Measurements from ENCODE around the gene PEPD. TPM values are rescaled to one million over a fixed set of nuclear protein-coding genes. Genes with fewer than 3 reads are reported as not detected.

Gene PEPD
- total and polyA plus RNA-seq, 2 experiments from 2014 or later = 141 to 175 TPM

- no peak overlapping the region for H3K27ac ChIP-seq
- TF ChIP-seq EZH2 (IDR thresholded peaks at IDR 0.05; ENCODE audit: borderline replicate concordance) (no peak), EZH2phosphoT487 (IDR thresholded peaks at IDR 0.05; ENCODE audit: low read depth, severe bottlenecking, unreplicated experiment) (no peak), CTCF (IDR thresholded peaks at IDR 0.05; ENCODE audit: poor library complexity) (no peak)
- H4K20me1 ChIP-seq (ENCODE audit: insufficient read depth, poor library complexity, severe bottlenecking) = peaks cover 98% of the 10 kb centered on the region
- H3K36me3 ChIP-seq (replicated peaks; ENCODE audit: insufficient read depth, low read depth) = no peaks in the 10 kb centered on the region
- peaks cover 100% of the 10 kb centered on the region for H3K79me2 ChIP-seq
- 95% methylated on average over 16 of the region's 16 CpGs for whole genome bisulfite sequencing (ENCODE audit: low lambda C conversion rate, missing lambda C conversion rate)
- no peak overlapping the region for H3K4me3 ChIP-seq
- H2AFZ ChIP-seq = no peak overlapping the region
- H3K9me2 ChIP-seq (replicated peaks; ENCODE audit: insufficient read depth) = no peaks in the 10 kb centered on the region
- H3K27me3 ChIP-seq = no peaks in the 10 kb centered on the region
- no peaks in the 10 kb centered on the region for H3K9me3 ChIP-seq (ENCODE audit: low read depth)
- no peak overlapping the region for H3K4me2 ChIP-seq
- peaks cover 38% of the 10 kb centered on the region for H3K4me1 ChIP-seq (ENCODE audit: insufficient read depth)
- DNase-seq (ENCODE audit: low spot score) = no peak
Measured at GRCh38 chr19:33379151-33379829, 142.3 kb downstream of the PEPD start.

GRCh38 chr19:33377586-33378475 is 143.8 kb downstream of the PEPD start:
- no peaks in the 10 kb centered on the region for H3K36me3 ChIP-seq (replicated peaks; ENCODE audit: insufficient read depth, low read depth)
- no peaks in the 10 kb centered on the region for H3K9me2 ChIP-seq (replicated peaks; ENCODE audit: insufficient read depth)
- peak overlapping the region; percentile 86 for H3K4me2 ChIP-seq
- H2AFZ ChIP-seq = no peak overlapping the region
- peak overlapping the region; percentile 99 for H3K27ac ChIP-seq
- no peak for TF ChIP-seq CTCF (IDR thresholded peaks at IDR 0.05; ENCODE audit: poor library complexity)
- no peak for TF ChIP-seq EZH2phosphoT487 (IDR thresholded peaks at IDR 0.05; ENCODE audit: low read depth, severe bottlenecking, unreplicated experiment)
- TF ChIP-seq EZH2 (IDR thresholded peaks at IDR 0.05; ENCODE audit: borderline replicate concordance) = no peak
- no peaks in the 10 kb centered on the region for H3K27me3 ChIP-seq
- 81% methylated on average over 12 of the region's 12 CpGs for WGBS (ENCODE audit: low lambda C conversion rate, missing lambda C conversion rate)
- DNase-seq (ENCODE audit: low spot score) = no peak
- H4K20me1 ChIP-seq (ENCODE audit: insufficient read depth, poor library complexity, severe bottlenecking) = peaks cover 84% of the 10 kb centered on the region
- H3K9me3 ChIP-seq (ENCODE audit: low read depth) = no peaks in the 10 kb centered on the region
- peaks cover 40% of the 10 kb centered on the region for H3K4me1 ChIP-seq (ENCODE audit: insufficient read depth)
- H3K79me2 ChIP-seq = peaks cover 88% of the 10 kb centered on the region
- H3K4me3 ChIP-seq = no peak overlapping the region

GRCh38 chr19:33376941-33377557 is 144.5 kb downstream of the PEPD start:
- peaks cover 42% of the 10 kb centered on the region for H3K4me1 ChIP-seq (ENCODE audit: insufficient read depth)
- TF ChIP-seq CTCF (IDR thresholded peaks at IDR 0.05; ENCODE audit: poor library complexity) (no peak), EZH2phosphoT487 (IDR thresholded peaks at IDR 0.05; ENCODE audit: low read depth, severe bottlenecking, unreplicated experiment) (no peak), EZH2 (IDR thresholded peaks at IDR 0.05; ENCODE audit: borderline replicate concordance) (no peak)
- H3K9me3 ChIP-seq (ENCODE audit: low read depth) = no peaks in the 10 kb centered on the region
- peaks cover 80% of the 10 kb centered on the region for H3K79me2 ChIP-seq
- H2AFZ ChIP-seq = no peak overlapping the region
- H3K27ac ChIP-seq = peak overlapping the region; percentile 99
- DNase-seq (ENCODE audit: low spot score) = peak; percentile 62
- H4K20me1 ChIP-seq (ENCODE audit: insufficient read depth, poor library complexity, severe bottlenecking) = peaks cover 76% of the 10 kb centered on the region
- H3K36me3 ChIP-seq (replicated peaks; ENCODE audit: insufficient read depth, low read depth) = no peaks in the 10 kb centered on the region
- H3K4me2 ChIP-seq = peak overlapping the region; percentile 86
- H3K4me3 ChIP-seq = no peak overlapping the region
- H3K9me2 ChIP-seq (replicated peaks; ENCODE audit: insufficient read depth) = no peaks in the 10 kb centered on the region
- H3K27me3 ChIP-seq = no peaks in the 10 kb centered on the region
- 50% methylated on average over 7 of the region's 7 CpGs for WGBS (ENCODE audit: low lambda C conversion rate, missing lambda C conversion rate)

Measured in hepatocyte (in vitro differentiated cells).